Measurements from ENCODE around the gene JAZF1. TPM values are rescaled to one million over a fixed set of nuclear protein-coding genes. Genes with fewer than 3 reads are reported as not detected.

The JAZF1 gene
- polyA plus RNA-seq, 3 donors = 12.1 to 18.1 (median 17.2) TPM

DNA sequence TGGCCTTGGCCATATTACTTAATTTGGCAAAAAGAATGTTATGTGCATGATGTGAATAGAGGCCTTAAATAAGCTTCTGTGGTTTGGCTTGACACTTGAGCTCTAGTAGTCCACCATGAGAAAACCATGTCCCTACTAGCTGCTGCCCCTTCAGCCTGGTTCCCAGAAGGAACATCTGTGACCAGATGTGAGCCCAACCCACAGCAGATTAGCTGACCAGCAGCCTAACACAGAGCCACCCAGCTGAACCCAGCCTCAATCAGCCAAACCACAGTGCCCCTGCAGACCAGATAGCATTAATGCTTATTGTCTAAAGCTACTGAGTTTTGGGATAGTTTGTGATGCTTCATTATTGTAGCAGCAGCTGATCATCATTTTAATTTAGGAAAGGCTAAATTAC is 16.6 kb downstream of the JAZF1 start:
- DNase-seq = no peak
- Mint-ChIP-seq H3K4me3 (no peak overlapping the region), H3K36me3 (peaks cover 22 to 37% of the 10 kb centered on the region in 2 donors), H3K4me1 (peaks cover 32% of the 10 kb centered on the region), H3K9me3 (no peaks in the 10 kb centered on the region), H3K27me3 (ENCODE audit: low read depth in 3 of 3) (no peaks in the 10 kb centered on the region), H3K27ac (no peak overlapping the region)
- no peak overlapping the region for H2AFZ ChIP-seq (ENCODE audit: insufficient read depth, low read depth, low read length, poor library complexity, severe bottlenecking)
- H3K9ac ChIP-seq (ENCODE audit: insufficient read depth, low read length, poor library complexity, severe bottlenecking) = no peak overlapping the region
- H3K4me1 ChIP-seq (ENCODE audit: control insufficient read depth in 1 of 2, insufficient read depth in 2 of 2, low read length in 2 of 2) = peaks cover 17 to 21% of the 10 kb centered on the region in 2 donors
- no peak overlapping the region for H3K4me3 ChIP-seq (replicated peaks in 1 of 3; ENCODE audit: low read depth in 2 of 3, low read length in 3 of 3)
- H3K4me2 ChIP-seq (replicated peaks; ENCODE audit: extremely low read depth, low read length, poor library complexity, severe bottlenecking) = no peak overlapping the region
- no peaks in the 10 kb centered on the region for H3K9me3 ChIP-seq (replicated peaks in 1 of 2; ENCODE audit: control insufficient read depth in 1 of 2, insufficient read depth in 1 of 2, low read length in 2 of 2)
- H3K79me2 ChIP-seq (ENCODE audit: insufficient read depth, low read length) = peaks cover 96% of the 10 kb centered on the region
- H3K36me3 ChIP-seq (replicated peaks in 1 of 2; ENCODE audit: control insufficient read depth in 1 of 2, insufficient read depth in 2 of 2, low read length in 2 of 2) = peaks cover 3 to 13% of the 10 kb centered on the region in 2 donors
- H4K20me1 ChIP-seq (ENCODE audit: insufficient read depth, low read length) = peaks cover 74% of the 10 kb centered on the region
- TF ChIP-seq CTCF (IDR thresholded peaks at IDR 0.05) = no peak
- intact Hi-C loops (cut with micrococcal nuclease) = no loop called here
- H3K27ac ChIP-seq (ENCODE audit: low read depth in 1 of 2, low read length in 2 of 2) = no peak overlapping the region
- no peaks in the 10 kb centered on the region for H3K27me3 ChIP-seq (ENCODE audit: control insufficient read depth in 2 of 2, insufficient read depth in 2 of 2, low read length in 2 of 2)

DNA sequence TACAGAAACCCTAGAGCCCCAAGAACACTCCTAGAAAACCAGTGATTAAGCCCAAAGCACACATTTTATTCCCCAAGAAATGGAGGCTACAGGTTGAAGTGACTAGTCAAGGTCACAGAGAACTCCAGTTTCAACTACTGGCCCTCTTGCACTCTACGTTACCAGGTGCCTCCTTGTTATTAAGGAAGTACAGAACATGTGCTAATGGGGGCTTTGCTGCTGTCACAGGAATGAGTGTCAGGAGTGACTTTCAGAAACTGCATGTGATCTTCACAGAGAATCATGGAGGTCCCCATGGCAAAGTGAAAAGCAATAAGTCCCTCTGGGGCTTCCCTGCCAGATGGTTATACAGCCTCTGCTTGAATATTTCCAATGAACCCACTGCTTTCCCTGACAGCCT is 19.3 kb downstream of the JAZF1 start:
- peaks cover 31 to 35% of the 10 kb centered on the region in 2 donors for H3K4me1 ChIP-seq (ENCODE audit: control insufficient read depth in 1 of 2, insufficient read depth in 2 of 2, low read length in 2 of 2)
- no peak overlapping the region for H3K27ac ChIP-seq (ENCODE audit: low read depth in 1 of 2, low read length in 2 of 2)
- H4K20me1 ChIP-seq (ENCODE audit: insufficient read depth, low read length) = peaks cover 57% of the 10 kb centered on the region
- TF ChIP-seq CTCF (IDR thresholded peaks at IDR 0.05) = no peak
- H3K4me3 Mint-ChIP-seq = no peak overlapping the region
- peaks cover 3 to 12% of the 10 kb centered on the region in 2 donors for H3K36me3 ChIP-seq (replicated peaks in 1 of 2; ENCODE audit: control insufficient read depth in 1 of 2, insufficient read depth in 2 of 2, low read length in 2 of 2)
- no peak overlapping the region for H3K4me3 ChIP-seq (replicated peaks in 1 of 3; ENCODE audit: low read depth in 2 of 3, low read length in 3 of 3)
- H3K27ac Mint-ChIP-seq = no peak overlapping the region
- no peak overlapping the region for H3K9ac ChIP-seq (ENCODE audit: insufficient read depth, low read length, poor library complexity, severe bottlenecking)
- H2AFZ ChIP-seq (ENCODE audit: insufficient read depth, low read depth, low read length, poor library complexity, severe bottlenecking) = no peak overlapping the region
- H3K4me1 Mint-ChIP-seq = peaks cover 36% of the 10 kb centered on the region
- H3K9me3 Mint-ChIP-seq = no peaks in the 10 kb centered on the region
- no peaks in the 10 kb centered on the region for H3K9me3 ChIP-seq (replicated peaks in 1 of 2; ENCODE audit: control insufficient read depth in 1 of 2, insufficient read depth in 1 of 2, low read length in 2 of 2)
- peaks cover 94% of the 10 kb centered on the region for H3K79me2 ChIP-seq (ENCODE audit: insufficient read depth, low read length)
- H3K27me3 ChIP-seq (ENCODE audit: control insufficient read depth in 2 of 2, insufficient read depth in 2 of 2, low read length in 2 of 2) = no peaks in the 10 kb centered on the region
- no CpG with 5 or more reads among the region's 1 CpG for WGBS (ENCODE audit: insufficient coverage)
- intact Hi-C loops (cut with micrococcal nuclease) = no loop called here
- peaks cover 23 to 33% of the 10 kb centered on the region in 2 donors for H3K36me3 Mint-ChIP-seq
- no peak overlapping the region for H3K4me2 ChIP-seq (replicated peaks; ENCODE audit: extremely low read depth, low read length, poor library complexity, severe bottlenecking)
- DNase-seq = no peak
- peaks cover 0 to 3% (median 0%) of the 10 kb centered on the region in 3 donors for H3K27me3 Mint-ChIP-seq (ENCODE audit: low read depth in 3 of 3)
